ENCODE data around the gene TMPRSS9. TPM values are rescaled to one million over a fixed set of nuclear protein-coding genes. Genes with fewer than 3 reads are reported as not detected.
"Not testable (repeated sequence)": the region's sequence is repeated elsewhere in the genome, so short reads cannot be mapped to it uniquely, and the experiment has no call there.

The TMPRSS9 gene
- polyA plus RNA-seq, 1 donor from 2014 or later = not detected

- Histone ChIP-seq H3K4me2 (ENCODE audit: low read length) (no peak overlapping the region), H3K36me3 (ENCODE audit: insufficient read depth, low read length) (no peaks in the 10 kb centered on the region), H3K27ac (ENCODE audit: low read length) (no peak overlapping the region), H3K9me2 (ENCODE audit: insufficient read depth, low read length) (no peaks in the 10 kb centered on the region), H2AFZ (ENCODE audit: low read depth, low read length) (no peak overlapping the region), H3K9ac (ENCODE audit: low read length) (no peak overlapping the region), H3F3A (ENCODE audit: insufficient read depth, low read length, poor library complexity, severe bottlenecking) (no peaks in the 10 kb centered on the region), H4K20me1 (ENCODE audit: insufficient read depth) (no peaks in the 10 kb centered on the region), H3K79me2 (replicated peaks; ENCODE audit: insufficient read depth, low read length) (no peaks in the 10 kb centered on the region), H3K9me3 (ENCODE audit: low read length) (no peaks in the 10 kb centered on the region), H3K4me3 (ENCODE audit: low read length) (no peak overlapping the region), H3K27me3 (ENCODE audit: insufficient read depth, low read depth, low read length) (no peaks in the 10 kb centered on the region)
- TF ChIP-seq POLR2AphosphoS5 (IDR thresholded peaks at IDR 0.05) (no peak), SMC3 (conservative IDR thresholded peaks at IDR 0.05; ENCODE audit: poor library complexity) (no peak), EP300 (conservative IDR thresholded peaks at IDR 0.05; ENCODE audit: poor library complexity, severe bottlenecking) (no peak), MXI1 (conservative IDR thresholded peaks at IDR 0.05; ENCODE audit: poor library complexity, severe bottlenecking) (no peak), TAF1 (IDR thresholded peaks at IDR 0.05; ENCODE audit: low read depth) (no peak), CTCF (IDR thresholded peaks at IDR 0.05; ENCODE audit: poor library complexity, severe bottlenecking) (no peak), RAD21 (conservative IDR thresholded peaks at IDR 0.05) (no peak), EZH2 (IDR thresholded peaks at IDR 0.05; ENCODE audit: borderline replicate concordance, insufficient read depth, low read length, poor library complexity, severe bottlenecking) (no peak), REST (IDR thresholded peaks at IDR 0.05; ENCODE audit: borderline replicate concordance) (no peak)
These were observed 109.2 kb downstream of the TMPRSS9 start for GRCh38 chr19:2469102-2469914.

GRCh38 chr19:2469915-2470200 is 109.8 kb downstream of the TMPRSS9 start:
- not testable (repeated sequence) for H3K36me3 ChIP-seq (ENCODE audit: insufficient read depth, low read length); H3K9me3 ChIP-seq (ENCODE audit: low read length); H3K27ac ChIP-seq (ENCODE audit: low read length); H4K20me1 ChIP-seq (ENCODE audit: insufficient read depth); H3F3A ChIP-seq (ENCODE audit: insufficient read depth, low read length, poor library complexity, severe bottlenecking); H3K79me2 ChIP-seq (replicated peaks; ENCODE audit: insufficient read depth, low read length); H3K27me3 ChIP-seq (ENCODE audit: insufficient read depth, low read depth, low read length); H3K9ac ChIP-seq (ENCODE audit: low read length); H3K4me3 ChIP-seq (ENCODE audit: low read length); H2AFZ ChIP-seq (ENCODE audit: low read depth, low read length); H3K4me2 ChIP-seq (ENCODE audit: low read length); H3K9me2 ChIP-seq (ENCODE audit: insufficient read depth, low read length)

All from neural cell (in vitro differentiated cells).